Putamen (tissue), 1 donor: ENCODE results near the gene ST3GAL4.

ENCODE experiments used
- DNase-seq: peaks from one replicate; pipeline ENCODE4 v3.0.0-alpha.2; 2016; ENCODE audit warnings: low spot score

The ST3GAL4 gene

GRCh38 chr11:126424471-126425039 lies 69.1 kb downstream of the ST3GAL4 start:
- no peak for DNase-seq

DNA sequence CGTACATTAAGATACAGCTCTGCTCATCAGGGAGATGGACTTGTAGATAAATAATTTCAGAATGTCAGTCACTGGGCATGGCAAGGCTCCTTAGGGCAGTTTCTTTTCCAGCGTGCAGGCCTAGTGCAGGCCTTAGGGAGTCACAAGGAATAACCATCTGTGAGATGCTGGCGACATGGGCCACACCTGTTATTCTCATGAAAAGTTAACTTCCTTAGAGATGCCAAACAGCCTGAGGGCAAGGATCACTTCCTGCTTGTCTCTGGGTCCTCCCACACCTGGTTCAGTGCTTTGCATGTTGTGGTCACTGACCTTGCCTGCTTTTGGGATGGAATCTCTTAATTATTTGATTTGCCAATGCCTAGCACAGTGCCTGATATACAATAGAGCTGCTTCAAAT lies 70.6 kb downstream of the ST3GAL4 start:
- no peak for DNase-seq

DNA sequence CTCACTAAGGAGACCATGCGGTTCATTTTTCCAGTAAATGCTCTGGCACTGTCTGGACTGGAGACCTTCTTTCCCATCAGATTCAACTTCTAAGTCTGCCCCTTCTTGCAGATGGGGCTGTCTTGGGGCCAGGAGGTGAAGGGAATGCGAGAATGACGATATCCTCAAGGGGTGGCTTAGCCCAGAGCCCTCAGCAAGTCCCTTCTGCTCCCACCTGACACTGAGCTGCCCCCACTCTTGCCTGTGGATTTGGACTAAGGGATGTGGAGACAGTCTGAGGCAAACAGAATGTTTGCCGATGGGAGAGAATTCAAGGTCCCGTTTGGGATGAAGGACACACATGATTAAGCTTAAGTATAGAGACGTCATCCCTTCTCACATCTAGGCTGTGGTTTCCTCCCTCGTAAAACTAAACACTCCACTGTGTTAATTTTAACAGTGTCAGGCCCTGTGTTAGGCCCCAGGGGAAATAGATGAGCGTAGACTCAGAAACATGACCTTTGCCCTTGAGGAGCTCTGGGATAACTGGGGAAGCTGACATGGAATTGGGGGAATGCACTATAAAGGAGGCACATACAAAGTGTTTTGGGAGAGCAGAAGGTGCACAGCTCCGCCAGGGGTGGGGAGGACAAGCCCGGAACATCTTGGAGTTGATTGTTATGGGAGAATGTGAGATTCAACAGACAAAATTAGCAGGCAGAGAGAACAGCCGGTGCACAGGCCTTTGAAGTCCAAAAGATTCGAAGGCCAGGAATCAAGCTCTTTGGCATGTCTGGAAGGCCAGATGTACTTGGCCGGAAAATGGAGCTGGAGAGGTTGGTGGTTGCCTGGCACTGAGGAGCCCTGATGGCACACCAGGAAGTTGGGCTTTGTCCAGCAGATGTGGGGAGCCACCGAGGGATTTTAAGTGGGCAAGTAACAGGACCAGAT lies 71.6 kb downstream of the ST3GAL4 start:
- no peak for DNase-seq

DNA sequence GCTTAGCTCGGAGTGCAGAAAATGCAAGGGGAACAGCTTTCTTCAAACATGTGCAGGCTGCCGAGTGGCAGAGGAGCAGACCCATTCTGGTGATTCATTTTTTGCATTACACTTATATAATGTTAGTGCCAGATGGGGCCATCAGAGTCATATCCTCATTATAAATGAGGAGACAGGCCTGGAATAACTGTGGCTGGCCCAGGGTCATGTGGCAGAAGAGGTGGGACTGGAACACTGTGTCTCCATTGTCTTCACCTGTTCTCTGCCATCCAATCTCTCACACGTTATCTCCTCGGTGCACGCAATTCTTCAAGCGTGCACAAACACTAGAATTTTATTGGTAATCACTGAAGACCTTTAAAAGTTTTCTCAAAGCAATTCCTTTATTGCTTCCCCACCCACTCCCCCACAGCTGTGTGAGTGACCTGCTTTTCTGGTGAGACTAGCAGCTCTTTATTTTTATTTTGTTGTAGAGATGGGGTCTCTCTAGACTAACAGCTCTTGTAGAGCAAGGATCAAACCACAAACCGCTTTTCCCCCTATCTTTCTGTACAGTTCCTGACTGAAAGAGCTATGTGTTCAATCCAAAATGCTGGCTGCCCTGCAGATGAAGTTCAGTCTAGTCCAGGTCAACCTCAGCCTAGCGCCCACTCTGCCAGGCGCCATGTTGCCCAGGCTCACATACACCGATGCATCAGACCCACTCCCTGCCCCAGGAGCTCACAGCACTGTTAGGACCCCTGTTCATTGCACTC lies 75.3 kb downstream of the ST3GAL4 start:
- no peak for DNase-seq

DNA sequence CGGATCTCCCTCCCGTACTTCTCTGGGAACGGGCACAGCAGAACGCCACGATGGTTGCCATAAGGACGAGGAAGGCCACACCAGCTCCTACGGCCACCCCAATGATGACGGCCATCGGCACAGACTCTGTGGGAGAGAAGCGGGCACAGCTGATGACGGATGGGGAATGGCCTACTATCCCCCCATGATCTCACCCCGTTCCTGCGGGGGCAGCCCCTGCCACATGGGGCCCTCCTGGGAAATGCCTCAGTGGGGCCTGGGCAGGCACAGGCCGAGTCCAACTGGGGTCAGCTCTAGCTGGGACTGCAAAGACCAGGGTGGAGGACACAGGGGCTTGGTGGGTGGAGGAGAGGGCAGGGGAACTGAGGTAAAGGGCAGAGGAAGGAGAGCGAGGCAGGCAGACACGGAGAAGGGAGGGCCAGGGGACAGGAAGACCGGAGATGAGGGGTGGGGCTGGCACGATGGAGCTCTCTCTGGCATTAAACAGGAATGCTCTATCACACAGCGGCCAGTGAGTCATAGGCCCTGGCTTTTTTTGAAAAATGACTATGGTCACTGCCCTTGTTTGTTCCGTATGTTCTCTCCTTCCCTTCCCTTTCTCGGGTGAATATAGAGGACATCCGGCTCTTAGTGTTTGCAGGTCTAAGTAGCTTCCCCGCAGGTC lies 76.0 kb downstream of the ST3GAL4 start:
- no peak for DNase-seq

DNA sequence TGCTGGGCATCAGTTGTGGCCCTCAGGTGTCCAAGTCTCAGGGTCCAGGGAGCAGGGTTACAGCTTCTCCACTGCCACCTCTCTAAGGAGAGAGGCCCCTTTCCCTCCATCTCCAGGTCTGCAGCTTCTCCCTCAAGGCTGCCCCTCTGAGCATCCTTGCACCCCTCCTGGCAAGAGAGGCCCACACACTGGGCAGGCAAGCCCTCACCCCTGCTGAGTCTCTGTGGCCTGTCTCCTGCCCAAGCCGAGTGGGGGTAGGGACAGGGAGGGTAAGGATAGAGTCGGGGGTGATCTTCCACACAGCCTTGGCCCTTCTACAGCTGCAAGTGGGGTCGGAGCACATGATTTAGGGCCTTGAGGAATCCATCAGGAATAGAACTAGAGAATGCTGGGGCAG lies 76.6 kb downstream of the ST3GAL4 start:
- DNase-seq = no peak

DNA sequence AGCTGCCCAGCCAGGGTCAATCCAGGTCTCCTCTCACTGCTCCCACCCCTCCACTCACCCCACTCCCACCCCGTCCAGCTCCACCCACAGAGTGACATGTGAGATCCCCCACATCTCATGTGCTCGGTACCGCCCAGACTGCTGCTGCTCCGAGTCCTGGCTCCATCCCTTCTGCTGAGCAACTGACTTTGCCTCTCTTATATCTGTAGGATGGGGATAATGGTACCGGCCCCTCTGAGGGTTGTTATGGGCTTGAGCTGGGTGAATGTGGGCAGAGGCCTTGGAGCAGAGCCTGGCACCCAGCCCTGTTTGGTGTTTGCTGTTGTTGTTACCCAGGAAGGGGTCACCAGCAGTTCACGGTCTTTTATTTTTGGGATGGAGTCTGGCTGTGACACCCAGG lies 77.0 kb downstream of the ST3GAL4 start:
- DNase-seq = no peak

GRCh38 chr11:126433244-126433846 lies 77.9 kb downstream of the ST3GAL4 start:
- DNase-seq = no peak

- DNase-seq = no peak
Measured at GRCh38 chr11:126433989-126434949, 78.8 kb downstream of the ST3GAL4 start.

GRCh38 chr11:126434950-126435335 lies 79.5 kb downstream of the ST3GAL4 start:
- no peak for DNase-seq

- DNase-seq = no peak
Measured at GRCh38 chr11:126436209-126436755, 80.8 kb downstream of the ST3GAL4 start.

DNA sequence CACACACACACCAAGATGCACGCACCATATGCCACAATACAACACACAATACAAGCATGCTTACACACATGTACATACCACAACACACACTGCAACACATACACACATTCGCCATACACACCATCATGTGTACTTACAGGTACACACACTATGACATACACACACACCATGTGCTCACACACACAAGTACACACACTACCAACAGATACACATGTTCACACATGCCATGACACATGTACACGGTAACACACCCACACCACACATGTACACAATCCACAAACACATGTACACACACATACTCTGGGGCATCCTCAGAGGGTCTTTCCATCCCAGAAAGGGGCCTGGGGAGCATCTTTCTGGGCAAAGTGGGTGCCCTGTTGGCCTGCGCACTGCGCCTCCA lies 82.2 kb downstream of the ST3GAL4 start:
- no peak for DNase-seq

DNA sequence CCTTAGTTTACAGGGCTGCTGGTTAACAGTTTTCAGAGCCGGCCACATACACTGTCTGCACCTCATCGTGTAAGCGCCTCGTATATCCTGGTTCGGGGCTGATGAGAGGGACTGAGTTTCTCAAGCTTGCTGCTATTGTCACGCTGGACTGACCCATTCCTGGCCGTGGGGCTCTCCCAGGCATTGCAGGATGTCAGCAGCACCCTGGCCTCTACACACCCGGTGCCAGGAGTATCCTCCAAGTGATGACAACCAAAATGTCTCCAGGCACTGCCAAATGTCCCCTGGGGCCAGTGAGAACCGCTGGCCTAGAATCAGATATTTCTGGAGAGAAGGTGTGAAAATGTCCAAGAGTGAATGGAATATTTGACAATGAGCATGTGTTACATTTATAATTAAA lies 82.8 kb downstream of the ST3GAL4 start:
- no peak for DNase-seq

GRCh38 chr11:126438691-126439090 lies 83.2 kb downstream of the ST3GAL4 start:
- DNase-seq = no peak

DNA sequence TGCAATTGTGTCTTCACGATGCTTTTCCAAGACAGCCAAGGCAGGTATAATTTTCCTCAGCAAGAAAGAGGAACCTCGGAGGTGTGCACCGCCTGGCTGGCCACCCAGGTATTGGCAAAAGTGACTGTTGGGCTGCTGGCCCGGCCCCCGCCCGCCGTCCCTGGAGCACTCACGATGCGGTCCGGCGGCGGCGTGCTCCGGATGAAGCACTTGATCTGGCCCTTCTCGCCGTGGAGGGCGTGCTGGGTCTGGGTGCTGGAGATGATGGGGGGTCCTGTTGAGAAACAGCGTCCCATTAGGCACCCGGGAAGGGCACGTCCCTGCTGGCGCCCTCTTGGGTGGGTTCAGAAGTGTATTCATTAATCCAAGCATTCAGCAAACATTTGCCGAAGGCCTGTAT lies 84.8 kb downstream of the ST3GAL4 start:
- DNase-seq = no peak

GRCh38 chr11:126440792-126441514 lies 85.5 kb downstream of the ST3GAL4 start:
- peak; percentile 76 for DNase-seq

- peak; percentile 66 for DNase-seq
Measured at GRCh38 chr11:126443120-126443519, 87.6 kb downstream of the ST3GAL4 start.

DNA sequence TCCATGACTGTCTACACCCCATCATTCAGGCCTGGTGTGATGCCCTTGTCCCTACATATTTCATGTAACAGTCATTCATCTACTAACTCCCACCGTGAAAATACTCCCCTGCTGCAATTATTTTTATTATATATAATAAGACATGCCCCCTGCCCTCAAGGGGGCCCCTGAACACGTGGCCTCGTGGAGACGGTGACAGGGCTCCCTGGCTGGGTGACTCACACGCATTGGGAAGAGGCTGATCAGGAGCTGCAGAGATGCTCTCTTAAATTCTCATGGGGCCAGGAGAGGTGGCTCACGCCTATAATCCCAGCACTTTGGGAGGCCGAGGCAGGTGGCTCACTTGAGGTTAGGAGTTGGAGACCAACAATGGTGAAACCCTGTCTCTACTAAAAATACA lies 88.6 kb downstream of the ST3GAL4 start:
- no peak for DNase-seq

DNA sequence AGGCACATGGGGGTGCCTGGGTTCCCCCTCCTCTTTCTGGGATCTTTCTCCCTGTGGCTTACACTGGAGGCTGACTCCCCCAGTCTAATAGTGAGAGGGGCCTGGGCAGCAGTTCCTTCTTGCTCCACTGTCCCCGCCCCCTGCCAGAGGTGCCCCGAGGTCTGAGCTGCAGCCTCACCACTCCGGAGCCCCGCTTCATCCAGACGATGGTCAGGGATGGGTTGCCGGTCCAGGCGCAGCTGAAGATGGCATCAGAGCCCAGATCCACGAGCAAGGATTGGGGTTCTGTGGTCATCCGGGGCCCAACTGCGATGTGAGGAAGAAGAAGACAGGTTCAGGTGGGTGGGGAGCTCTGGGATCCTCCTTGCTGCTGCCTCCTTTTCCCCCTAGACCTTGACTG lies 91.1 kb downstream of the ST3GAL4 start:
- no peak for DNase-seq

DNA sequence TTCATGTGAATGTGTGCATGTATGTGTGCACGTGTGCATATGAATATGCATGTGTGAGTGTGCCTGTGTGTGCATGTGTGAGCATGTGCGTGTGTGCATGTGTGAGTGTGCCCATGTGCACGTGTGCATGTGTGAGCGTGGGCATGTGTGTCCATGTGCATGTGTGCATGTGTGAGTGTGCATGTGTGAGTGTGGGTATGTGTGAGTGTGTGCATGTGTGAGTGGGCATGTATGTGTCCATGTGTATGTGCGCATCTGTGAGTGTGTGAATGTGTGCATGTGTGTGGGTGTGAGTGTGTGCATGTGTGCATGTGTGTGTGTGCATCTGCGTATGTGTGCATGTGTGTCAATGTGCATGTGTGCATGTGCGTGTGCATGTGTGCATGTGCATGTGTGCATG lies 94.7 kb downstream of the ST3GAL4 start:
- DNase-seq = no peak
